Measurements from ENCODE around the gene RELL2. TPM values are rescaled to one million over a fixed set of nuclear protein-coding genes. Genes with fewer than 3 reads are reported as not detected.
A peak's percentile ranks its signal among the peaks of the same experiment; 100 is the strongest.

The RELL2 gene
- total and polyA plus RNA-seq, 11 donors, result 0.25 to 2.7 (median 0.72) TPM

DNA sequence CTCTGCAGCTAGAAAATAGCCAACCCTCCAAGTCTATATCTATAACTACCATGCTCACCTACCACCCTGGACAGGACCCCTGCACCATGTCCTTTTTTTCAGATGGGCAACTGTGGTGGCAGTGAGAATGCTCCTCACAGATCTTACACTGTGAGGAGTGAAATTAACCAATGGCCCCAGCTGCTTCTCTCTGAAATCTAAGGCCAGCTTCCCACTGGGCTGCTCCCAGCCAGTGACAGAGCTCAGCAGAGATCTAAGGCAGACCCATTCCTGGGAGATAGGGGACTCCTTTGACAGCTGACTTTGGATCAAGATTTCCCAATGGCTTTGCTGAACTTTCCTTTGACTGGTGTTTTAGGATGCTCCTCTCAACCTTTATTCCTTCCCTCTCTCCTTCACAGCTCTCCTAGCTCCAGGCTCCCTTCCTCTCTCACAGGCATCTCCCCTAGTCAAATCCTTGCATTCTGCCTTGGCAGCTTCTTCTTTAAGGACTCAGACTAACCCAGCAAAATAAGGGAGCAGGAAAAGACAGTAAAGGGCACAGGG lies 46.9 kb downstream of the RELL2 start:
- ATAC-seq (no peak), DNase-seq (no peak)
- Histone ChIP-seq H3K27me3 (no peaks in the 10 kb centered on the region), H3K9me3 (no peaks in the 10 kb centered on the region), H3K27ac (peak overlapping the region in 11 of 12 donors; percentile 2 to 76 (median 51)), H3K36me3 (peaks cover 0 to 9% (median under 1%) of the 10 kb centered on the region in 9 donors), H3K4me1 (peaks cover 0 to 57% (median 28%) of the 10 kb centered on the region in 12 donors), H3K4me3 (peak overlapping the region in 1 of 12 donors; percentile 25)
- intact Hi-C loops (cut with DNase I), result no loop called here
- no peak for TF ChIP-seq POLR2A (IDR thresholded peaks at IDR 0.05)
- TF ChIP-seq, protein P1, sequence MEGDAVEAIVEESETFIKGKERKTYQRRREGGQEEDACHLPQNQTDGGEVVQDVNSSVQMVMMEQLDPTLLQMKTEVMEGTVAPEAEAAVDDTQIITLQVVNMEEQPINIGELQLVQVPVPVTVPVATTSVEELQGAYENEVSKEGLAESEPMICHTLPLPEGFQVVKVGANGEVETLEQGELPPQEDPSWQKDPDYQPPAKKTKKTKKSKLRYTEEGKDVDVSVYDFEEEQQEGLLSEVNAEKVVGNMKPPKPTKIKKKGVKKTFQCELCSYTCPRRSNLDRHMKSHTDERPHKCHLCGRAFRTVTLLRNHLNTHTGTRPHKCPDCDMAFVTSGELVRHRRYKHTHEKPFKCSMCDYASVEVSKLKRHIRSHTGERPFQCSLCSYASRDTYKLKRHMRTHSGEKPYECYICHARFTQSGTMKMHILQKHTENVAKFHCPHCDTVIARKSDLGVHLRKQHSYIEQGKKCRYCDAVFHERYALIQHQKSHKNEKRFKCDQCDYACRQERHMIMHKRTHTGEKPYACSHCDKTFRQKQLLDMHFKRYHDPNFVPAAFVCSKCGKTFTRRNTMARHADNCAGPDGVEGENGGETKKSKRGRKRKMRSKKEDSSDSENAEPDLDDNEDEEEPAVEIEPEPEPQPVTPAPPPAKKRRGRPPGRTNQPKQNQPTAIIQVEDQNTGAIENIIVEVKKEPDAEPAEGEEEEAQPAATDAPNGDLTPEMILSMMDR (IDR thresholded peaks at IDR 0.05), result no peak

DNA sequence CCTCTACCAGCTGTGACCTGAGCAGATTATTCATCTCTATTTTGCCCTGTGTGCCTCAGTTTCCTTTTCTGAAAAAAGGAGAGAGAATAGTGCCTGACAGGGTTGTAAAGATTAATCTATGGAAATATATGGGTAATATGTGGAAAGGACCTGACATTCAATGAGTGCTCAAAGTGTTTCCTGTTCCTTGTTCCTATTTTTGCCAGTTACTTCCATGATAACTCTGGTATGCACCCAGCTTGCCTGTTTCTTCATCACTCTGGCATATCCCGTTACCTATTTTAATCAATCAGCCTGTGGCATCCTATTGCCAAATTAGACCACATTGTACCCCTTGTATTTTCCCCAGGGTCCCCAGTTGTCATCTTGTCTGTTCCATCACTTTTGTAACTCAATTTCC lies 48.8 kb downstream of the RELL2 start:
- Histone ChIP-seq H3K27ac (no peak overlapping the region), H3K4me3 (no peak overlapping the region), H3K27me3 (no peaks in the 10 kb centered on the region), H3K36me3 (no peaks in the 10 kb centered on the region), H3K4me1 (peaks cover 0 to 45% (median 21%) of the 10 kb centered on the region in 12 donors), H3K9me3 (no peaks in the 10 kb centered on the region)
- TF ChIP-seq POLR2A (IDR thresholded peaks at IDR 0.05), result no peak
- TF ChIP-seq, protein P1 (IDR thresholded peaks at IDR 0.05), result no peak
- ATAC-seq (no peak), DNase-seq (no peak)
- intact Hi-C loops (cut with DNase I), result no loop called here
- WGBS, 4 donors, result 69 to 81% (median 71%) methylated on average over 1 of the region's 1 CpG

DNA sequence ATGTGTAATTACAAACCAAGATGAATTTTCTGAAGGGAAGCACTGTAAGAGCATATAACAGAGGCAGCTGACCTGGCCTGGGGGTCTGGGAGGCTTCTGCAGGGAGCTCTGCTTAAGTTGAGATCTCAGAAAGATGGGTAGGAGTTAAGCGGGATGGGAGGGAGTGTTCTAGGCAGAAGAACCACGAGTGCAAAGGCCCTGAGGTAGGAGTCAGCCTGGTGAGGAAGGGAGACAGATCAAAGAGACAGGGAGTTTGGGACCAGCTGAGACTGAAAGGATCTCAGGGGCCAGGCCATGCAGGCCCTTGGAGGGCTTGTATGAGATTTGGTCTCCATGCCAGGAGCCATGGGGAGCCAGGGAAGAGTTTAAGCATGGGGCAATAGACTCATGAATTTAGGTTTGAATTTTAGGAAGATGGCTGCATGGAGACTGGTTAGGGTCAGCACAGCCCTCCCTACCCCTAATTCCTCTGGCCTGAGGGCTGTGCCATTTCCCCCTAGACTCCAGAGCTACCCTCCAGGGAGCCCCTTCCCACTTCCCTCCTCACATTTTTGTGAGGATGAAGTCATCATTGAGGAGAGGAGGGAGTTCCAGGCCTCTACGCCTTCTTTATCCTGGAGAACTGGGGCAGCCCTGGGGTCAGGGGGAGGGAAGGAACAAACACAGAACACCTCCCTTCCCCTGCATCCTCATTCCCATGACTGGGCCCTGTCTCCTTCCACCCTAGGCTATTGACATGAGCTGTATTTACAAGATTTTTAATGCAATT lies 50.0 kb downstream of the RELL2 start:
- TF ChIP-seq, protein P1 (IDR thresholded peaks at IDR 0.05), result no peak
- H3K36me3 ChIP-seq, result no peaks in the 10 kb centered on the region
- intact Hi-C loops (cut with DNase I), result no loop called here
- H3K27ac ChIP-seq, result peak overlapping the region in 6 of 12 donors; percentile 30 to 52 (median 34)
- 62 to 79% (median 69%) methylated on average over 3 of the region's 3 CpGs for WGBS, 4 donors
- peaks cover 0 to 37% (median 20%) of the 10 kb centered on the region in 12 donors for H3K4me1 ChIP-seq
- no peaks in the 10 kb centered on the region for H3K9me3 ChIP-seq
- H3K4me3 ChIP-seq, result no peak overlapping the region
- no peak for DNase-seq
- ATAC-seq, result no peak
- H3K27me3 ChIP-seq, result no peaks in the 10 kb centered on the region

Other genes starting within 250 kb of the RELL2 start
- gene PCDHGB4, start 249.3 kb upstream of the RELL2 start, total RNA-seq, result 10 to 100 TPM in 2 of 9 donors, 1 to 10 TPM in 7; 4.5 to 11.9 (median 7.3) TPM
- 1 to 10 TPM; 2.0 to 3.8 TPM for gene PCDHGB4, start 249.3 kb upstream of the RELL2 start, polyA plus RNA-seq
- 10 to 100 TPM in 3 of 9 donors, 1 to 10 TPM in 6; 4.7 to 14.6 (median 8.1) TPM for gene PCDHGA8, start 244.4 kb upstream of the RELL2 start, total RNA-seq
- 1 to 10 TPM in 1 of 2 donors, under 1 TPM in 1; 0.76 to 3.8 TPM for gene PCDHGA8, start 244.4 kb upstream of the RELL2 start, polyA plus RNA-seq
- 10 to 100 TPM in 3 of 9 donors, 1 to 10 TPM in 6; 5.9 to 15.5 (median 9.9) TPM for gene PCDHGB5, start 239.1 kb upstream of the RELL2 start, total RNA-seq
- gene PCDHGB5, start 239.1 kb upstream of the RELL2 start, polyA plus RNA-seq, result 1 to 10 TPM; 4.4 to 5.1 TPM
- 1 to 10 TPM; 2.3 to 9.6 (median 5.3) TPM for gene PCDHGA9, start 234.2 kb upstream of the RELL2 start, total RNA-seq
- 1 to 10 TPM; 1.3 to 5.5 TPM for gene PCDHGA9, start 234.2 kb upstream of the RELL2 start, polyA plus RNA-seq
- 10 to 100 TPM in 1 of 9 donors, 1 to 10 TPM in 8; 4.1 to 10.4 (median 6.5) TPM for gene PCDHGB6, start 229.0 kb upstream of the RELL2 start, total RNA-seq
- gene PCDHGB6, start 229.0 kb upstream of the RELL2 start, polyA plus RNA-seq, result 1 to 10 TPM; 2.3 to 4.5 TPM
- 10 to 100 TPM in 1 of 9 donors, 1 to 10 TPM in 8; 3.3 to 11.3 (median 6.1) TPM for gene PCDHGA10, start 224.0 kb upstream of the RELL2 start, total RNA-seq
- 1 to 10 TPM; 1.1 to 3.1 TPM for gene PCDHGA10, start 224.0 kb upstream of the RELL2 start, polyA plus RNA-seq
- gene PCDHGB7, start 219.3 kb upstream of the RELL2 start, total RNA-seq, result 10 to 100 TPM in 5 of 9 donors, 1 to 10 TPM in 4; 5.1 to 15.0 (median 11.1) TPM
- 1 to 10 TPM; 3.3 to 4.8 TPM for gene PCDHGB7, start 219.3 kb upstream of the RELL2 start, polyA plus RNA-seq
- 1 to 10 TPM; 2.8 to 9.0 (median 5.3) TPM for gene PCDHGA11, start 215.9 kb upstream of the RELL2 start, total RNA-seq
- gene PCDHGA11, start 215.9 kb upstream of the RELL2 start, polyA plus RNA-seq, result 1 to 10 TPM; 1.8 to 5.0 TPM
- 10 to 100 TPM in 1 of 9 donors, 1 to 10 TPM in 8; 3.2 to 15.5 (median 7.3) TPM for gene PCDHGA12, start 206.5 kb upstream of the RELL2 start, total RNA-seq
- gene PCDHGA12, start 206.5 kb upstream of the RELL2 start, polyA plus RNA-seq, result 1 to 10 TPM; 3.2 to 5.0 TPM
- 10 to 100 TPM; 12.3 to 32.5 (median 18.4) TPM for gene PCDHGC3, start 161.0 kb upstream of the RELL2 start, total RNA-seq
- gene PCDHGC3, start 161.0 kb upstream of the RELL2 start, polyA plus RNA-seq, result 10 to 100 TPM; 23.3 to 34.8 TPM
- 10 to 100 TPM in 1 of 9 donors, 1 to 10 TPM in 8; 1.7 to 10.4 (median 2.9) TPM for gene PCDHGC4, start 152.0 kb upstream of the RELL2 start, total RNA-seq
- 1 to 10 TPM in 1 of 2 donors, under 1 TPM in 1; 0.39 to 4.2 TPM for gene PCDHGC4, start 152.0 kb upstream of the RELL2 start, polyA plus RNA-seq
- 1 to 10 TPM; 1.5 to 5.4 (median 3.0) TPM for gene PCDHGC5, start 147.9 kb upstream of the RELL2 start, total RNA-seq
- gene PCDHGC5, start 147.9 kb upstream of the RELL2 start, polyA plus RNA-seq, result 1 to 10 TPM in 1 of 2 donors, under 1 TPM in 1; 0.72 to 5.4 TPM
- gene DIAPH1, start 18.0 kb upstream of the RELL2 start, total RNA-seq, result 100 to 1,000 TPM in 1 of 9 donors, 10 to 100 TPM in 8; 38.8 to 137 (median 61.5) TPM
- 10 to 100 TPM; 29.9 to 79.6 TPM for gene DIAPH1, start 18.0 kb upstream of the RELL2 start, polyA plus RNA-seq
- gene HDAC3, start 148 bp upstream of the RELL2 start, total RNA-seq, result 10 to 100 TPM; 24.5 to 39.0 (median 32.2) TPM
- gene HDAC3, start 148 bp upstream of the RELL2 start, polyA plus RNA-seq, result 10 to 100 TPM; 33.3 TPM
- 1 to 10 TPM; 1.2 to 8.8 (median 2.3) TPM for gene FCHSD1, start 14.4 kb downstream of the RELL2 start, total RNA-seq
- 1 to 10 TPM; 2.5 to 2.9 TPM for gene FCHSD1, start 14.4 kb downstream of the RELL2 start, polyA plus RNA-seq
- 10 to 100 TPM in 6 of 9 donors, 1 to 10 TPM in 3; 8.9 to 20.5 (median 13.8) TPM for gene ARAP3, start 45.2 kb downstream of the RELL2 start, total RNA-seq
- 10 to 100 TPM; 13.0 to 15.8 TPM for gene ARAP3, start 45.2 kb downstream of the RELL2 start, polyA plus RNA-seq
- gene PCDH1, start 241.4 kb downstream of the RELL2 start, total RNA-seq, result 100 to 1,000 TPM in 1 of 9 donors, 10 to 100 TPM in 8; 10.2 to 106 (median 19.2) TPM
- 10 to 100 TPM; 13.5 to 25.8 TPM for gene PCDH1, start 241.4 kb downstream of the RELL2 start, polyA plus RNA-seq